OCI-LY1 (cell line): Measurements from ENCODE around the gene ADAMTS7.
"Not testable (repeated sequence)": the region's sequence is repeated elsewhere in the genome, so short reads cannot be mapped to it uniquely, and the experiment has no call there.

Experiments used
- H2AFZ ChIP-seq: fragments of 200-600 bp; sonication (generic), shearing (Covaris generic); 2 replicates; pipeline ENCODE4 v1.6.0; 2014; ENCODE audit warnings: antibody characterized with exemption, mild to moderate bottlenecking, low read length
- H3F3A ChIP-seq: fragments of 200-600 bp; sonication (generic), shearing (Covaris generic); 2 replicates; pipeline ENCODE4 v1.6.0; 2014; ENCODE audit warnings: mild to moderate bottlenecking, antibody characterized with exemption, low read length, moderate library complexity; ENCODE audit not compliant: insufficient read depth
- H3K27ac ChIP-seq: fragments of 200-600 bp; sonication (generic); 2 replicates; pipeline ENCODE4 v1.5.1; 2014; ENCODE audit warnings: low read length, mixed run types, mild to moderate bottlenecking, low read depth; ENCODE audit not compliant: poor library complexity, severe bottlenecking
- H3K27me3 ChIP-seq: fragments of 200-600 bp; sonication (generic); 2 replicates; pipeline ENCODE4 v1.6.0; 2014; ENCODE audit warnings: antibody characterized with exemption, mild to moderate bottlenecking, low read length, moderate library complexity; ENCODE audit not compliant: insufficient read depth
- H3K36me3 ChIP-seq: fragments of 200-600 bp; sonication (generic); 2 replicates; pipeline ENCODE4 v1.6.1; 2014; ENCODE audit warnings: mild to moderate bottlenecking, antibody characterized with exemption, low read length, moderate library complexity, mixed read lengths; ENCODE audit not compliant: insufficient read depth
- H3K4me1 ChIP-seq: fragments of 200-600 bp; sonication (generic); 2 replicates; pipeline ENCODE4 v1.5.1; 2014; ENCODE audit warnings: mild to moderate bottlenecking, low read length, moderate library complexity; ENCODE audit not compliant: insufficient read depth, severe bottlenecking
- H3K4me2 ChIP-seq: fragments of 200-600 bp; sonication (generic), shearing (Covaris generic); 2 replicates; pipeline ENCODE4 v1.6.1; 2014; ENCODE audit warnings: low read length
- H3K4me3 ChIP-seq: fragments of 200-600 bp; sonication (generic); 2 replicates; pipeline ENCODE4 v1.5.1; 2014; ENCODE audit warnings: low read length, low read depth, mild to moderate bottlenecking, mixed read lengths; ENCODE audit not compliant: poor library complexity, severe bottlenecking
- H3K79me2 ChIP-seq: fragments of 200-600 bp; shearing (Covaris generic); 2 replicates; pipeline ENCODE4 v1.6.1; 2016; ENCODE audit warnings: mixed run types, low read length, mixed read lengths; ENCODE audit not compliant: insufficient read depth
- H3K9ac ChIP-seq: fragments of 200-600 bp; sonication (generic), shearing (Covaris generic); 2 replicates; pipeline ENCODE4 v1.6.1; 2014; ENCODE audit warnings: mild to moderate bottlenecking, low read length, mixed read lengths
- H3K9me2 ChIP-seq: fragments of 200-600 bp; sonication (generic), shearing (Covaris generic); 2 replicates; pipeline ENCODE4 v1.6.1; 2014; ENCODE audit warnings: low read depth, mild to moderate bottlenecking, low read length, mixed read lengths
- H3K9me3 ChIP-seq: fragments of 200-600 bp; shearing (Covaris generic); 2 replicates; pipeline ENCODE4 v1.6.1; 2014; ENCODE audit warnings: low read length, mixed read lengths
- H4K20me1 ChIP-seq: fragments of 200-600 bp; sonication (generic), shearing (Covaris generic); 2 replicates; pipeline ENCODE4 v1.6.0; 2016; ENCODE audit warnings: mild to moderate bottlenecking, low read length; ENCODE audit not compliant: insufficient read depth
- CTCF ChIP-seq: fragments of 200-600 bp; sonication (generic), shearing (Covaris generic); IDR thresholded peaks from 2 replicates; pipeline ENCODE4 v1.5.1; 2017; ENCODE audit warnings: mild to moderate bottlenecking, antibody characterized with exemption, low read length, moderate library complexity, mixed read lengths
- EZH2 ChIP-seq: fragments of 200-600 bp; sonication (generic), shearing (Covaris generic); IDR thresholded peaks from 2 replicates; pipeline ENCODE4 v1.8.0; 2017; ENCODE audit warnings: borderline replicate concordance, mixed run types, mild to moderate bottlenecking, antibody characterized with exemption, low read length, moderate library complexity, mixed read lengths

The ADAMTS7 gene

GRCh38 chr15:78739996-78740903 is 71.0 kb downstream of the ADAMTS7 start:
- Histone ChIP-seq H3K4me2 (no peak overlapping the region), H3K9me2 (no peaks in the 10 kb centered on the region), H2AFZ (no peak overlapping the region), H3K4me1 (no peaks in the 10 kb centered on the region), H3K36me3 (no peaks in the 10 kb centered on the region), H3K27ac (no peak overlapping the region), H4K20me1 (no peaks in the 10 kb centered on the region), H3K79me2 (no peaks in the 10 kb centered on the region), H3K9ac (no peak overlapping the region), H3F3A (no peaks in the 10 kb centered on the region), H3K27me3 (no peaks in the 10 kb centered on the region), H3K4me3 (no peak overlapping the region), H3K9me3 (no peaks in the 10 kb centered on the region)
- TF ChIP-seq CTCF (peak; percentile 72), EZH2 (no peak)

- H3K4me1 ChIP-seq: no peaks in the 10 kb centered on the region
- H2AFZ ChIP-seq: no peak overlapping the region
- H3K9ac ChIP-seq: no peak overlapping the region
- H3K27me3 ChIP-seq: no peaks in the 10 kb centered on the region
- no peaks in the 10 kb centered on the region for H3K9me2 ChIP-seq
- no peak overlapping the region for H3K4me2 ChIP-seq
- H4K20me1 ChIP-seq: no peaks in the 10 kb centered on the region
- H3K4me3 ChIP-seq: no peak overlapping the region
- H3K27ac ChIP-seq: no peak overlapping the region
- no peaks in the 10 kb centered on the region for H3K79me2 ChIP-seq
- TF ChIP-seq EZH2 (no peak), CTCF (no peak)
- no peaks in the 10 kb centered on the region for H3F3A ChIP-seq
- H3K9me3 ChIP-seq: no peaks in the 10 kb centered on the region
- H3K36me3 ChIP-seq: no peaks in the 10 kb centered on the region
Observed at GRCh38 chr15:78739206-78739605, 72.1 kb downstream of the ADAMTS7 start.

- H3K4me1 ChIP-seq, H3K4me3 ChIP-seq, H3K4me2 ChIP-seq, H3K27ac ChIP-seq, H3K9ac ChIP-seq, H3K9me2 ChIP-seq, H3K79me2 ChIP-seq, H2AFZ ChIP-seq, H3F3A ChIP-seq, H3K9me3 ChIP-seq, H3K27me3 ChIP-seq, H4K20me1 ChIP-seq, H3K36me3 ChIP-seq: not testable (repeated sequence)
- peak; percentile 58 for TF ChIP-seq CTCF
Observed at GRCh38 chr15:78737931-78738558, 73.2 kb downstream of the ADAMTS7 start.
